ENCODE measurements around the gene SLCO1A2. TPM values are rescaled to one million over a fixed set of nuclear protein-coding genes. Genes with fewer than 3 reads are reported as not detected.

The SLCO1A2 gene
- total and polyA plus RNA-seq, 2 donors (not counting 3 experiments of a cell fraction or from before 2014, with no cell fraction given), result not detected

DNA sequence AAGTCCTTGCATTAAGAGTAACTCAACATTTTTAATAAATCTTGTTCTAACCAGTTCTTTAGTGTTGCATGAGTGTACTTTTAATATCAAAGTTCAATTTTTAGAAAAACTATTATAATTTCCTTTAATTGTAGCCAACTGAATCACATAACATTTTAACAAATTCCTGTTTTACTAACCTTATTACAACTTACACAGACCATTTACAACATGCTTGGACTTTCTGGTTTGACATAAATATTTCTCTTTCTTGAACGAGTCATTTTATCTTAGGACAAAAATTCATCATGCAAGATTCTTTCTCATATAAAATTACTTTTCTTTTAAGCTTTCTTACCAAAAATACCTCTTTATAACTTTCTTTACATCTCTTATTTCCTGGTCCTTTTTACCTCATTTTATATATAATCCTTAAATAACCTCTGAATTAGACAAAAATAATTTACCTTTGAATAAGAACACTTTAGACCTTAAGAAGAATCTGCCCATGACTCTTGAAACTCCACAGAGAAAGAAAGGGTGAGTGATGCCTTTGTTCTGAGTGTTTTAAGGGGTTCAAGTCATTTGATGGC lies 3.9 kb downstream of the SLCO1A2 start:
- dilution Hi-C loops (cut with MboI; ENCODE audit: extremely low pct_ligation_motif_present, low sequenced_read_pairs), result no loop called here
- no TSS peak for BruUV-seq (replicated peaks)
- no peak for TF ChIP-seq EZH2 (IDR thresholded peaks at IDR 0.05; ENCODE audit: borderline replicate concordance, low read depth, low read length, severe bottlenecking)
- TF ChIP-seq MAX (IDR thresholded peaks at IDR 0.05; ENCODE audit: insufficient read depth, insufficient read length), result no peak
- TF ChIP-seq, protein P1, sequence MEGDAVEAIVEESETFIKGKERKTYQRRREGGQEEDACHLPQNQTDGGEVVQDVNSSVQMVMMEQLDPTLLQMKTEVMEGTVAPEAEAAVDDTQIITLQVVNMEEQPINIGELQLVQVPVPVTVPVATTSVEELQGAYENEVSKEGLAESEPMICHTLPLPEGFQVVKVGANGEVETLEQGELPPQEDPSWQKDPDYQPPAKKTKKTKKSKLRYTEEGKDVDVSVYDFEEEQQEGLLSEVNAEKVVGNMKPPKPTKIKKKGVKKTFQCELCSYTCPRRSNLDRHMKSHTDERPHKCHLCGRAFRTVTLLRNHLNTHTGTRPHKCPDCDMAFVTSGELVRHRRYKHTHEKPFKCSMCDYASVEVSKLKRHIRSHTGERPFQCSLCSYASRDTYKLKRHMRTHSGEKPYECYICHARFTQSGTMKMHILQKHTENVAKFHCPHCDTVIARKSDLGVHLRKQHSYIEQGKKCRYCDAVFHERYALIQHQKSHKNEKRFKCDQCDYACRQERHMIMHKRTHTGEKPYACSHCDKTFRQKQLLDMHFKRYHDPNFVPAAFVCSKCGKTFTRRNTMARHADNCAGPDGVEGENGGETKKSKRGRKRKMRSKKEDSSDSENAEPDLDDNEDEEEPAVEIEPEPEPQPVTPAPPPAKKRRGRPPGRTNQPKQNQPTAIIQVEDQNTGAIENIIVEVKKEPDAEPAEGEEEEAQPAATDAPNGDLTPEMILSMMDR (IDR thresholded peaks at IDR 0.05; ENCODE audit: extremely low read depth in 1 of 2, insufficient read depth in 1 of 2, low read depth in 1 of 2, low read length in 2 of 2), result no peak
- no peak for TF ChIP-seq POLR2A (IDR thresholded peaks at IDR 0.05; ENCODE audit: low read depth, low read length)
- no peak for TF ChIP-seq POLR2AphosphoS5 (IDR thresholded peaks at IDR 0.05; ENCODE audit: insufficient read depth, low read depth, low read length)
- no peak for TF ChIP-seq MYC (IDR thresholded peaks at IDR 0.05; ENCODE audit: low read depth, low read length)
- no peak for TF ChIP-seq GATA2 (IDR thresholded peaks at IDR 0.05; ENCODE audit: insufficient read depth, insufficient read length, low read depth, low read length)
- TF ChIP-seq FOS (IDR thresholded peaks at IDR 0.05; ENCODE audit: borderline replicate concordance, insufficient read depth, low read length), result no peak
- TF ChIP-seq JUN (IDR thresholded peaks at IDR 0.05; ENCODE audit: borderline replicate concordance, insufficient read depth, insufficient read length, low read depth), result no peak
- Histone ChIP-seq H2AFZ (ENCODE audit: low read depth, low read length) (no peak overlapping the region), H3K9me1 (replicated peaks; ENCODE audit: control insufficient read depth, extremely low read depth, insufficient read depth, low read length) (no peaks in the 10 kb centered on the region), H3K27ac (ENCODE audit: insufficient read depth, low read depth, low read length) (no peak overlapping the region), H4K20me1 (replicated peaks; ENCODE audit: control insufficient read depth, extremely low read depth, insufficient read depth, low read length) (no peaks in the 10 kb centered on the region), H3K4me1 (ENCODE audit: control insufficient read depth, extremely low read depth, insufficient read depth, low read length) (no peaks in the 10 kb centered on the region), H3K4me2 (ENCODE audit: insufficient read depth, low read length) (no peak overlapping the region), H3K4me3 (replicated peaks in 1 of 3; ENCODE audit: insufficient read depth in 1 of 3, low read depth in 1 of 3, low read length in 3 of 3) (no peak overlapping the region), H3K9ac (replicated peaks; ENCODE audit: extremely low read depth, insufficient read depth, low read length) (no peak overlapping the region), H3K27me3 (ENCODE audit: control insufficient read depth in 2 of 2, insufficient read depth in 2 of 2, low read length in 2 of 2) (no peaks in the 10 kb centered on the region), H3K79me2 (ENCODE audit: control insufficient read depth, insufficient read depth, low read length) (no peaks in the 10 kb centered on the region), H3K36me3 (ENCODE audit: control insufficient read depth in 2 of 2, extremely low read depth in 1 of 2, insufficient read depth in 2 of 2, low read length in 2 of 2) (no peaks in the 10 kb centered on the region), H3K9me3 (replicated peaks; ENCODE audit: control insufficient read depth, insufficient read depth, low read length) (no peaks in the 10 kb centered on the region)
- DNase-seq (ENCODE audit: low read depth, low spot score), result no peak
- no peak for FAIRE-seq
- ChIA-PET CTCF (no interaction called here), POLR2A (no interaction called here)
- intact Hi-C loops (cut with micrococcal nuclease), result no loop called here

Data from endothelial cell of umbilical vein (primary cell).